Mucosa of gallbladder (tissue), 1 donor: Measurements from ENCODE around the gene GNG7. TPM values are rescaled to one million over a fixed set of nuclear protein-coding genes. Genes with fewer than 3 reads are reported as not detected.
"Not testable (repeated sequence)": the region's sequence is repeated elsewhere in the genome, so short reads cannot be mapped to it uniquely, and the experiment has no call there.

Experiments used
- DNase-seq: peaks from one replicate; pipeline ENCODE4 v3.0.0-alpha.2; 2020; ENCODE audit warnings: low spot score
- total RNA-seq: library from RNA; stranded (reverse); gene quantifications from one replicate; pipeline ENCODE4 v1.2.1, GENCODE V29; 2021
- donor health status: DM: no; HTN: no; CAD: no.

The GNG7 gene
- total RNA-seq, 1 donor from 2014 or later = 12.4 TPM

DNA sequence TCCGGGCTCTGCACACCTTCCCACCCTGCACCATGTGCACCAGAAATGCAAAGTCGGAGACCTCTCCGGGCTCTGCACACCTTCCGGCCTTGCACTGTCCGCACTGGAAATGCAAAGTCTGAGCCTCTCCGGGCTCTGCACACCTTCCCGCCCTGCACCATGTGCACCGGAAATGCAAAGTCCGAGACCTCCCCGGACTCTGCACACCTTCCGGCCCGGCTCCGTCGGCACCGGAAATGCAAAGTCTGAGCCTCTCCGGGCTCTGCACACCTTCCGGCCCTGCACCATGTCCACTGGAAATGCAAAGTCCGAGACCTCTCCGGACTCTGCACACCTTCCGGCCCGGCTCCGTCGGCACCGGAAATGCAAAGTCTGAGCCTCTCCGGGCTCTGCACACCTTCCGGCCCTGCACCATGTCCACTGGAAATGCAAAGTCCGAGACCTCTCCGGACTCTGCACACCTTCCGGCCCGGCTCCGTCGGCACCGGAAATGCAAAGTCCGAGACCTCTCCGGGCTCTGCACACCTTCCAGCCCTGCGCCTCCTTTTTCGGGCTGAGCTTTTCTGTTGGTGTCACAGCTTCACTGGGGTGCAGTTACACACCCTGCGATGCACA, 59.3 kb downstream of the GNG7 start:
- not testable (repeated sequence) for DNase-seq

DNA sequence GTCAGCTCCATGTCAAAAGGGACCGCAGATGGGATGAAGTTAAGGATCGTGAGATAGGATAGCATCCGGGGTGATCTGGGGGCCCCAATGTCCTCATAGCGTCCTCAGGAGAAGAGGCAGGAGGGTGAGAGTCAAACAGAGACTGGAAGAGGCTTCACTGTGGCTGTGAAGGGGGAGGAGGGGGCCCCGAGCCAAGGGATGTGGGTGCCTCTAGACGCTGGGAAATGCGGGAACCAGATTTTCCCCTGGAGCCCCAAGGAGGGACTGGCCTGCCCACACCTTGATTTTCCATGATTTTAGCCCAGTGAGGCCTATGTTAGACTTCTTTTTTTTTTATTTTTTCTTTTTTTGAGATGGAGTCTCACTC, 61.2 kb downstream of the GNG7 start:
- no peak for DNase-seq

- no peak for DNase-seq
Observed at GRCh38 chr19:2640563-2641331, 61.7 kb downstream of the GNG7 start.

DNA sequence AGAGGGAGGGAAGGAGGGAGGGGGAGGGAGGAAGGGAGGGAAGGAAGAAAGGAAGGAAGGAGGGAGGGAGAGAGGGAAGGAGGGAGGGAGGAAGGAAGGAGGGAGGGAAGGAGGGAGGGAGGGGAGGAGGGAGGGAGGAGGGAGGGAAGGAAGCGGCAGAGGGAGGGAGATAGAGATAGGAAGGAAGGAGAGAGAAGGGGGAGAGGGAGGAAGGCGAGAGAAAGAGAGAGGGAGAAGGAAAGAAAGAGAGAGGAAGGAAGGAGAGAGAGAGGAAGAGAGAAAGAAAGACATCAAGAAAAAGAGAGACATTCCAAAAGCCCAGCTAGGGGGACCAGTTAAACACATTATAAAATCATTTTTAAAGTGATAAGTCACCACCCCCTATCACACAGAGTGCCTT, 62.5 kb downstream of the GNG7 start:
- DNase-seq = no peak

DNA sequence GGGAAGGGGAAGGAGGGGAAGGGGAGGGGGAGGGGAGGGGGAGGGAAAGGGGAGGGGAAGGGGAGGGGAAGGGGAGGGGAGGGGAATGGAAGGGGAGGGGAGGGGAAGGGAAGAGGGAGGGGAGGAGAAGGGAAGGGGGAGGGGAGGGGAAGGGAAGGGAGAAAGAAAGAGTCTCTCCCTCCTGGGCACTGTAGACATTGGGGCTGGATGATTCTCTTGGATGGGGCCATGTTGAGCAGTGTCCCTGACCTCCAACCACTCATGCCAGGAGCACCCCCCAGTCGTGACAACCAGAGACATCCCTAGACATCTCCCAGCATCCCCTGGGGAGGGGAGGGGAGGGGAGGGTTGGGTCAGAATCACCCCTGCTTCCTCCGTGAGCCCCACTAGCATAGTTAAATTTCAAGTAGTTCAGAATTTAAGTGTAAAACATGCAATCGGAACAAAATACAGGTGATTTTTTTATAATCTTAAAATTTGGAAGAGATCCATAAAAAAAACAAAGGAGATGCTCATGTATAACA, 64.0 kb downstream of the GNG7 start:
- no peak for DNase-seq

DNA sequence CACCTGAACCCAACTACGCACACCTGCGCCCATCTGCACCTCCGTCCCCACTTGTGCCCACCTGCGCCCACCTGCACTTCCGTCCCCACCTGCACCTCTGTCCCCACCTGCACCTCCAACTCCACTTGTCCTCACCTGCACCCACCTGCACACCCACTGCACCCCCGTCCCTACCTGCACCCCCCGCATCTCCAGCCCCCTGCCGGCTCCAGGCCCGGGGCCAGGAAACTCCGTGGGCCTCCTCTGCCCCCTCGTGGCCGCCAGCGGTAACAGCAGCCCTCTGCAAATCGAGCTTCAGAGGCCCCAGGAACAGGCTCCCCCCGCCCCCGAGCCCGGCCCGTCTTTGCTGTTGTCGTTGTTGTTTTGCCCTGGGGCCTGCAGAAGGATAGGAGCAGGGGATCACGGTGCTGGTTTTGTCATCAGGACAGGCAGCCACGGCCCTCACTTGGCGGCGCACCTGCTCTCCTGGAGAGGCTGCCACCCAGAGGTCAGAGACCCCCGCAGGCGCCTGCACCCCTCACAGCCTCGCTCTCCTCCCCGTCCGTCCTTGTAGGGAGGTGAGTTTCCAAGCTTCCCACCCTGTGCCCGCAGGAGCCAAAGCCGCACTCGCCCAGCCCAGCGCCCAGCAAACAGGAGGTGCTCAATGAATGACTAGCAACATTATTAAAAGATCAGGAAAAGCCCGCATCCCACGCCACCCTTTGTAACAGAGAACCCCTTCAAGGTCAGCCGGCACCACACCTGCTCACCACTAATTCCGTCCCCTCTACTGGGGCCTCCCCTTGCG, 65.4 kb downstream of the GNG7 start:
- peak; percentile 51 for DNase-seq

- no peak for DNase-seq
Observed at GRCh38 chr19:2636141-2636896, 66.2 kb downstream of the GNG7 start.

GRCh38 chr19:2634960-2635359, 67.5 kb downstream of the GNG7 start:
- DNase-seq = no peak

GRCh38 chr19:2634228-2634951, 68.1 kb downstream of the GNG7 start:
- DNase-seq = no peak

GRCh38 chr19:2633693-2634075, 68.8 kb downstream of the GNG7 start:
- no peak for DNase-seq

GRCh38 chr19:2631213-2631821, 71.2 kb downstream of the GNG7 start:
- no peak for DNase-seq

DNA sequence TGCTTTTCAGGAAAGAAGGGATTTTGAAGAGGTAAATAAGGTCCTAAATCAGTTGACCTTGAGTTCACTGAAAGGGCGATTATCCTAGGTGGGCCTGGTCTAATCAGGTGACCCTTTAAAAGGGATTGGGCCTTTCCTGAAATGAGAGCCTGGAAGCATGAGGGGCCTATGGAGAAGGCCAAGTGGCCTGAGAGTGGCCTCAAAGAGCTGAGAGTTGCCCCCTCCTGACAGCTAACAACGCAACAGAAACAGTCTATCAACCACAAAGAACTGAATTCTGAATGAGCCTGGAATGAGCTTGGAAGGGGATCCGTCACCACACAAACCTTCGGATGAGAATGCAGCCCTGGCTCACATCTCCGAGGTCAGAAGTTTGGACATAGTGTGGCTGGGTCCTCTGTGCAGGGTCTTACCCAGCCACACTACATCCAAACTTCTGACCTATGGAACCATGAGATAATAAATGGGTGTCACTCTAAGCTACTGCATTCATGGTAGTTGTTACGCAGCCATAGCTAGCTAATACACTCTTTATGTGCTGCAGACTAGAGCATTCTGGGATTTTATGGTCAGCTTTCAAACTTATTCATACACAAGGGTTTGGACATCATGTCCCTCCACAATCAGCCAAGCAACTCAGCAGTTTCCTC, 72.0 kb downstream of the GNG7 start:
- no peak for DNase-seq

GRCh38 chr19:2629491-2630351, 72.8 kb downstream of the GNG7 start:
- peak; percentile 67 for DNase-seq

DNA sequence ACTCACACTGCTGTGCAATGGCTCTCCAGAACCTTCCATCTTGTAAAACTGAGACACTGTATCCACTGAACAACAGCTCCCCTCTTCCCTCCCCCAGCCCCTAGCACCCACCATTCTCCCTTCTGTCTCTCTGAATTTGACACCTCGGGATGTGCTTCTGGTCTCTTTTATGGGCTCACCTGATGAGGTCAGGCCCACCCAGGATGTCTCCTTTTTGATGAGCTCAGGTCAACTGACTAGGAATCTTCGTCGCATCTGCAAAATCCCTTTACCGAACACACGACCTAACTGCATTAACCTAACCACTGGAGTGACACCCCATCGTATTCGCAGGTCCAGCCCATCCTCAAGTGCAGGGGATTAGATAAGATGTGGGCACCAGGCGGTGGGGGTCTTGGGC, 73.9 kb downstream of the GNG7 start:
- no peak for DNase-seq

GRCh38 chr19:2627855-2628254, 74.6 kb downstream of the GNG7 start:
- DNase-seq = no peak

- peak; percentile 80 for DNase-seq
Observed at GRCh38 chr19:2627319-2627829, 75.1 kb downstream of the GNG7 start.

GRCh38 chr19:2625434-2625833, 77.1 kb downstream of the GNG7 start:
- DNase-seq = peak; percentile 70

DNA sequence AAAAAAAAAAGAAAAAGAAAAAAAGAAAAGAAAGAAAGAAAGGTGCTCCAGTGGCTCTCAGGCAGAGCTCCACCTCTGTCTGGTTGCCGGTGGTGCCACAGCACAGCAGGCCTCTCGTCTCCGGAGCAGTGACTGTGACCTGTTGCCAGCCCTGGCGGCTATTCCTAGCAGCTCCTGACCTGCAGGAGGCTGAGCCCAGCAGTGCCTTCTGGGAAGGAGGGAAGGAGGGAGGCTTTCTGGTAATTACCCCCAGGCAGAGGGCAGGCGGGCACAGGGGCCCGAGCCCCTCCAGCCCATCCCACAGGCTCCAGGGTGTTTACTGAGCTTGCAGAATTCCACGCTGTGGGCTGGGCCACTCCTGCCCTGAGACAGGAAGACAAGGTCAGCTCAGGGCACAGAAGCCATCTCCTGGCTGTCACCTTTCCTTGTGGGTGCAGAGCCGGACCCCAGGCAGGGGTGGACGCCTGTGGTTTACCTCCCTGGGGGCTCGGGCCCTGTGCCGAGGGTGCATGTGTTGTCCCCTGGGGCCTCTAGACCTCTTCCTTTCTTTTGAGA, 77.9 kb downstream of the GNG7 start:
- DNase-seq = no peak

- no peak for DNase-seq
Observed at GRCh38 chr19:2623798-2624197, 78.7 kb downstream of the GNG7 start.
